Liver (tissue), 9 donors: ENCODE data around the gene LHFPL6. TPM values are rescaled to one million over a fixed set of nuclear protein-coding genes. Genes with fewer than 3 reads are reported as not detected.

Experiments used
- DNase-seq: peaks from one replicate; pipeline ENCODE4 v3.0.0-alpha.2; 2017; ENCODE audit warnings: low spot score
- H3K27ac ChIP-seq, 2 donors: one replicate each; pipeline ENCODE4 v1.7.0; 2013; ENCODE audit warnings: inconsistent platforms in 2 of 2, low read length in 2 of 2, control low read depth in 1 of 2, low read depth in 1 of 2, mild to moderate bottlenecking in 1 of 2
- H3K27me3 ChIP-seq, 4 donors: one replicate each; pipeline versions ENCODE4 v1.6.1 to v1.7.0; 2013; ENCODE audit warnings: low read length in 3 of 4, inconsistent platforms in 1 of 4, mild to moderate bottlenecking in 1 of 4, moderate library complexity in 1 of 4; ENCODE audit not compliant: control insufficient read depth in 4 of 4, insufficient read depth in 4 of 4
- H3K36me3 ChIP-seq, 4 donors: one replicate each; pipeline versions ENCODE4 v1.6.1 to v1.7.0; 2013; ENCODE audit warnings: low read length in 3 of 4, mild to moderate bottlenecking in 3 of 4, low read depth in 1 of 4, moderate library complexity in 1 of 4; ENCODE audit not compliant: control insufficient read depth in 4 of 4, insufficient read depth in 3 of 4
- H3K4me1 ChIP-seq, 4 donors: one replicate each; pipeline versions ENCODE4 v1.6.1 to v1.7.0; 2013; ENCODE audit warnings: low read length in 3 of 4, mild to moderate bottlenecking in 3 of 4, moderate library complexity in 1 of 4; ENCODE audit not compliant: control insufficient read depth in 4 of 4, insufficient read depth in 4 of 4
- H3K4me3 ChIP-seq, 3 donors: one replicate each; pipeline versions ENCODE4 v1.6.1 to v1.7.0; 2013; ENCODE audit warnings: low read length in 3 of 3, control low read depth in 1 of 3, low read depth in 1 of 3, mild to moderate bottlenecking in 1 of 3
- H3K9ac ChIP-seq, 2 donors: one replicate each; pipeline ENCODE4 v1.7.0; 2013; ENCODE audit warnings: low read length in 2 of 2, mild to moderate bottlenecking in 2 of 2, moderate library complexity in 2 of 2, control low read depth in 1 of 2, low read depth in 1 of 2
- H3K9me3 ChIP-seq, 4 donors: one replicate each; pipeline versions ENCODE4 v1.6.1 to v1.7.0; 2013; ENCODE audit warnings: low read length in 3 of 4; ENCODE audit not compliant: control insufficient read depth in 4 of 4
- EGR1 ChIP-seq, 2 donors: IDR thresholded peaks; 2 replicates each; pipeline ENCODE4 v1.6.1; 2016 to 2018; ENCODE audit warnings: antibody characterized with exemption in 2 of 2, low read depth in 2 of 2
- FOXA1 ChIP-seq: IDR thresholded peaks from 2 replicates; pipeline ENCODE4 v1.6.1; 2016; ENCODE audit warnings: antibody characterized with exemption
- FOXA2 ChIP-seq: IDR thresholded peaks from 2 replicates; pipeline ENCODE4 v1.6.1; 2016; ENCODE audit warnings: antibody characterized with exemption
- GABPA ChIP-seq, 2 donors: IDR thresholded peaks in 1 of 2; conservative IDR thresholded peaks in 1 of 2; 2 replicates each; pipeline ENCODE4 v1.6.1; 2016; ENCODE audit warnings: antibody characterized with exemption in 2 of 2, mild to moderate bottlenecking in 1 of 2, moderate library complexity in 1 of 2
- HNF4A ChIP-seq, 2 donors: conservative IDR thresholded peaks; 2 replicates each; pipeline ENCODE4 v1.6.1; 2016; ENCODE audit warnings: antibody characterized with exemption in 2 of 2, mild to moderate bottlenecking in 2 of 2
- JUND ChIP-seq, 2 donors: IDR thresholded peaks; 2 replicates each; pipeline ENCODE4 v1.6.1; 2016; ENCODE audit warnings: antibody characterized with exemption in 2 of 2
- MAX ChIP-seq: IDR thresholded peaks from 2 replicates; pipeline ENCODE4 v1.6.1; 2016; ENCODE audit warnings: antibody characterized with exemption
- NR2F2 ChIP-seq: IDR thresholded peaks from 2 replicates; pipeline ENCODE4 v1.6.1; 2016; ENCODE audit warnings: antibody characterized with exemption
- RXRA ChIP-seq, 2 donors: IDR thresholded peaks; 2 replicates each; pipeline ENCODE4 v1.6.1; 2017 to 2018; ENCODE audit warnings: antibody characterized with exemption in 2 of 2, mild to moderate bottlenecking in 1 of 2
- SP1 ChIP-seq: IDR thresholded peaks from 2 replicates; pipeline ENCODE4 v1.6.1; 2018; ENCODE audit warnings: antibody characterized with exemption, mild to moderate bottlenecking
- TAF1 ChIP-seq: conservative IDR thresholded peaks from 2 replicates; pipeline ENCODE4 v1.6.1; 2016; ENCODE audit warnings: antibody characterized with exemption, mild to moderate bottlenecking
- YY1 ChIP-seq: IDR thresholded peaks from 2 replicates; pipeline ENCODE4 v1.6.1; 2016; ENCODE audit warnings: antibody characterized with exemption, mild to moderate bottlenecking
- WGBS: extraction: QIAGEN DNeasy Blood & Tissue Kit; methylation state at CpG from one replicate; pipeline ENCODE4 v1.1.7; 2013; 5-methylcytosine and 5-hydroxymethylcytosine counted together
- polyA plus RNA-seq, 2 donors: library from polyadenylated mRNA; stranded (reverse) in 1 of 2; unstranded in 1 of 2; fragments of 200-250 nt in 1 of 2; fragments of >200 nt in 1 of 2; fragmentation: Nextera tagmentation in 1 of 2; extraction: Ambion mirVana in 1 of 2; gene quantifications; one replicate each; pipeline versions ENCODE4 v1.2.1 to v1.2.3, GENCODE V29; 2013 to 2015
- total RNA-seq, 2 donors: library from RNA; depleted of rRNA; stranded (reverse); fragments of >200 nt; gene quantifications; one replicate each; pipeline ENCODE4 v1.2.3, GENCODE V29; 2014
- TF ChIP-seq, protein P1 (sequence below): IDR thresholded peaks from 2 replicates; pipeline ENCODE4 v1.6.1; 2016; ENCODE audit warnings: antibody characterized with exemption, mild to moderate bottlenecking
- TF ChIP-seq, protein P2 (sequence below): fragments of 150-350 bp; IDR thresholded peaks from 2 replicates; pipeline ENCODE4 v1.5.1; 2017; ENCODE audit warnings: improper control_type of control experiment, low read depth, low read length; ENCODE audit not compliant: missing input control
- TF ChIP-seq, protein P3 (sequence below): IDR thresholded peaks from 2 replicates; pipeline ENCODE4 v1.6.1; 2016; ENCODE audit warnings: antibody characterized with exemption
- TF ChIP-seq, protein P4 (sequence below): IDR thresholded peaks from 2 replicates; pipeline ENCODE4 v1.6.1; 2016; ENCODE audit warnings: antibody characterized with exemption
- donor health status: healthy.
- donor health status: healthy.
- donor health status: healthy.
- donor health status: healthy.
- donor health status: healthy.

Gene LHFPL6
- total and polyA plus RNA-seq, 4 donors = 2.6 to 8.3 (median 5.5) TPM

GRCh38 chr13:39516096-39516495 is 86.9 kb downstream of the LHFPL6 start:
- DNase-seq = no peak
- H3K27me3 ChIP-seq = peaks cover 0 to 3% (median 0%) of the 10 kb centered on the region in 4 donors
- no peak overlapping the region for H3K4me3 ChIP-seq
- no peaks in the 10 kb centered on the region for H3K4me1 ChIP-seq
- H3K9ac ChIP-seq = no peak overlapping the region
- no peaks in the 10 kb centered on the region for H3K36me3 ChIP-seq
- TF ChIP-seq RXRA (IDR thresholded peaks at IDR 0.05) = no peak
- TF ChIP-seq JUND (IDR thresholded peaks at IDR 0.05) = no peak
- TF ChIP-seq, protein P1, sequence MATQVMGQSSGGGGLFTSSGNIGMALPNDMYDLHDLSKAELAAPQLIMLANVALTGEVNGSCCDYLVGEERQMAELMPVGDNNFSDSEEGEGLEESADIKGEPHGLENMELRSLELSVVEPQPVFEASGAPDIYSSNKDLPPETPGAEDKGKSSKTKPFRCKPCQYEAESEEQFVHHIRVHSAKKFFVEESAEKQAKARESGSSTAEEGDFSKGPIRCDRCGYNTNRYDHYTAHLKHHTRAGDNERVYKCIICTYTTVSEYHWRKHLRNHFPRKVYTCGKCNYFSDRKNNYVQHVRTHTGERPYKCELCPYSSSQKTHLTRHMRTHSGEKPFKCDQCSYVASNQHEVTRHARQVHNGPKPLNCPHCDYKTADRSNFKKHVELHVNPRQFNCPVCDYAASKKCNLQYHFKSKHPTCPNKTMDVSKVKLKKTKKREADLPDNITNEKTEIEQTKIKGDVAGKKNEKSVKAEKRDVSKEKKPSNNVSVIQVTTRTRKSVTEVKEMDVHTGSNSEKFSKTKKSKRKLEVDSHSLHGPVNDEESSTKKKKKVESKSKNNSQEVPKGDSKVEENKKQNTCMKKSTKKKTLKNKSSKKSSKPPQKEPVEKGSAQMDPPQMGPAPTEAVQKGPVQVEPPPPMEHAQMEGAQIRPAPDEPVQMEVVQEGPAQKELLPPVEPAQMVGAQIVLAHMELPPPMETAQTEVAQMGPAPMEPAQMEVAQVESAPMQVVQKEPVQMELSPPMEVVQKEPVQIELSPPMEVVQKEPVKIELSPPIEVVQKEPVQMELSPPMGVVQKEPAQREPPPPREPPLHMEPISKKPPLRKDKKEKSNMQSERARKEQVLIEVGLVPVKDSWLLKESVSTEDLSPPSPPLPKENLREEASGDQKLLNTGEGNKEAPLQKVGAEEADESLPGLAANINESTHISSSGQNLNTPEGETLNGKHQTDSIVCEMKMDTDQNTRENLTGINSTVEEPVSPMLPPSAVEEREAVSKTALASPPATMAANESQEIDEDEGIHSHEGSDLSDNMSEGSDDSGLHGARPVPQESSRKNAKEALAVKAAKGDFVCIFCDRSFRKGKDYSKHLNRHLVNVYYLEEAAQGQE = no peak
- no peak for TF ChIP-seq SP1
- TF ChIP-seq HNF4A (conservative IDR thresholded peaks at IDR 0.05) = no peak
- no peak for TF ChIP-seq FOXA2
- H3K9me3 ChIP-seq = no peaks in the 10 kb centered on the region
- WGBS = 78% methylated on average over 6 of the region's 6 CpGs
- H3K27ac ChIP-seq = no peak overlapping the region

DNA sequence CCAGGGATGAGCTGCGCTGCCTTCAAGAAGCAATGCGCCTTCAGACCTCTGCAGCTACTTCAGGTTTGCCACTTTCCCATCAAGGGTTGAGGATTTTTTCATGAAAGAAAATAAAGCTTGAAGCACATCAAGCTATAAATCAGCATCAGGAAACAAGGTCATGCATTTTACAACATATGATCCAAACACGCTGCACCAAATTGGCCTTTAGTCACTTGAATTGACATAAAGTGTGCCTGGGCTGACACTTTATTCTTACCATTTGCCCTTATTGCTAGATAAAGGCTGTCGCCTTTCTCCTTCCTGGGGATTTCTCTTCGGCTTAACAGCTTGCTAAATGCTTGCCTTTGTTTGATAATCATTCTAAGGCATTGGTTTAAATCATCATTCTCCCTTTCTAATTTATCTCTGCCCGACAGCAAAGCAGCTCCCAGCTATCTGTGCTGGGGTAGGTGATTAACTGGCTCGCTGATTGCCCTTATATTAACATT is 87.7 kb downstream of the LHFPL6 start:
- H3K9ac ChIP-seq = no peak overlapping the region
- TF ChIP-seq GABPA (IDR thresholded peaks at IDR 0.05 in 1 of 2, conservative IDR thresholded peaks at IDR 0.05 in 1 of 2) = no peak
- no peak for TF ChIP-seq MAX
- TF ChIP-seq, protein P2, sequence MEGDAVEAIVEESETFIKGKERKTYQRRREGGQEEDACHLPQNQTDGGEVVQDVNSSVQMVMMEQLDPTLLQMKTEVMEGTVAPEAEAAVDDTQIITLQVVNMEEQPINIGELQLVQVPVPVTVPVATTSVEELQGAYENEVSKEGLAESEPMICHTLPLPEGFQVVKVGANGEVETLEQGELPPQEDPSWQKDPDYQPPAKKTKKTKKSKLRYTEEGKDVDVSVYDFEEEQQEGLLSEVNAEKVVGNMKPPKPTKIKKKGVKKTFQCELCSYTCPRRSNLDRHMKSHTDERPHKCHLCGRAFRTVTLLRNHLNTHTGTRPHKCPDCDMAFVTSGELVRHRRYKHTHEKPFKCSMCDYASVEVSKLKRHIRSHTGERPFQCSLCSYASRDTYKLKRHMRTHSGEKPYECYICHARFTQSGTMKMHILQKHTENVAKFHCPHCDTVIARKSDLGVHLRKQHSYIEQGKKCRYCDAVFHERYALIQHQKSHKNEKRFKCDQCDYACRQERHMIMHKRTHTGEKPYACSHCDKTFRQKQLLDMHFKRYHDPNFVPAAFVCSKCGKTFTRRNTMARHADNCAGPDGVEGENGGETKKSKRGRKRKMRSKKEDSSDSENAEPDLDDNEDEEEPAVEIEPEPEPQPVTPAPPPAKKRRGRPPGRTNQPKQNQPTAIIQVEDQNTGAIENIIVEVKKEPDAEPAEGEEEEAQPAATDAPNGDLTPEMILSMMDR = no peak
- no peak for TF ChIP-seq EGR1 (IDR thresholded peaks at IDR 0.05; ENCODE audit: low read depth in 2 of 2)
- TF ChIP-seq YY1 = no peak
- TF ChIP-seq TAF1 = no peak
- TF ChIP-seq, protein P1 = no peak
- TF ChIP-seq, protein P3, sequence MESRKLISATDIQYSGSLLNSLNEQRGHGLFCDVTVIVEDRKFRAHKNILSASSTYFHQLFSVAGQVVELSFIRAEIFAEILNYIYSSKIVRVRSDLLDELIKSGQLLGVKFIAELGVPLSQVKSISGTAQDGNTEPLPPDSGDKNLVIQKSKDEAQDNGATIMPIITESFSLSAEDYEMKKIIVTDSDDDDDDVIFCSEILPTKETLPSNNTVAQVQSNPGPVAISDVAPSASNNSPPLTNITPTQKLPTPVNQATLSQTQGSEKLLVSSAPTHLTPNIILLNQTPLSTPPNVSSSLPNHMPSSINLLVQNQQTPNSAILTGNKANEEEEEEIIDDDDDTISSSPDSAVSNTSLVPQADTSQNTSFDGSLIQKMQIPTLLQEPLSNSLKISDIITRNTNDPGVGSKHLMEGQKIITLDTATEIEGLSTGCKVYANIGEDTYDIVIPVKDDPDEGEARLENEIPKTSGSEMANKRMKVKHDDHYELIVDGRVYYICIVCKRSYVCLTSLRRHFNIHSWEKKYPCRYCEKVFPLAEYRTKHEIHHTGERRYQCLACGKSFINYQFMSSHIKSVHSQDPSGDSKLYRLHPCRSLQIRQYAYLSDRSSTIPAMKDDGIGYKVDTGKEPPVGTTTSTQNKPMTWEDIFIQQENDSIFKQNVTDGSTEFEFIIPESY = no peak
- TF ChIP-seq SP1 = no peak
- no peak for TF ChIP-seq FOXA2
- no peak for TF ChIP-seq NR2F2
- TF ChIP-seq FOXA1 = no peak
- TF ChIP-seq HNF4A (conservative IDR thresholded peaks at IDR 0.05) = no peak
- TF ChIP-seq JUND (IDR thresholded peaks at IDR 0.05) = no peak
- TF ChIP-seq, protein P4, sequence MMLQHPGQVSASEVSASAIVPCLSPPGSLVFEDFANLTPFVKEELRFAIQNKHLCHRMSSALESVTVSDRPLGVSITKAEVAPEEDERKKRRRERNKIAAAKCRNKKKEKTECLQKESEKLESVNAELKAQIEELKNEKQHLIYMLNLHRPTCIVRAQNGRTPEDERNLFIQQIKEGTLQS = no peak
- DNase-seq = no peak
- no peaks in the 10 kb centered on the region for H3K36me3 ChIP-seq
- WGBS = 56% methylated on average over 7 of the region's 7 CpGs
- peaks cover 0 to 2% (median 0%) of the 10 kb centered on the region in 4 donors for H3K4me1 ChIP-seq
- H3K27me3 ChIP-seq = peaks cover 0 to 3% (median 0%) of the 10 kb centered on the region in 4 donors
- H3K9me3 ChIP-seq = no peaks in the 10 kb centered on the region
- no peak overlapping the region for H3K27ac ChIP-seq
- no peak overlapping the region for H3K4me3 ChIP-seq
